Neural progenitor cell (in vitro differentiated cells): ENCODE data around the gene ARHGAP45. TPM values are rescaled to one million over a fixed set of nuclear protein-coding genes. Genes with fewer than 3 reads are reported as not detected.

ENCODE experiments used
- DNase-seq: peaks from one replicate; pipeline ENCODE4 v3.0.0-alpha.2; 2016; ENCODE audit warnings: low spot score
- H2AFZ ChIP-seq: fragments of 200-600 bp; sonication (generic); replicated peaks from 2 replicates; pipeline ENCODE4 v1.6.1; 2016; ENCODE audit warnings: antibody characterized with exemption
- H3F3A ChIP-seq: fragments of 200-600 bp; sonication (generic); 2 replicates; pipeline ENCODE4 v1.6.1; 2016; ENCODE audit warnings: antibody characterized with exemption, low read depth
- H3K27ac ChIP-seq: fragments of 200-600 bp; sonication (generic); 2 replicates; pipeline ENCODE4 v1.5.1; 2016; ENCODE audit warnings: mild to moderate bottlenecking
- H3K27me3 ChIP-seq: fragments of 200-600 bp; sonication (generic); 2 replicates; pipeline ENCODE4 v1.6.1; 2016; ENCODE audit warnings: mild to moderate bottlenecking, moderate library complexity
- H3K36me3 ChIP-seq: fragments of 200-600 bp; sonication (generic); 2 replicates; pipeline ENCODE4 v1.5.1; 2016
- H3K4me1 ChIP-seq: fragments of 200-600 bp; sonication (generic); 2 replicates; pipeline ENCODE4 v1.6.1; 2016; ENCODE audit warnings: mixed run types
- H3K4me2 ChIP-seq: fragments of 200-600 bp; sonication (generic); 2 replicates; pipeline ENCODE4 v1.6.1; 2016
- H3K4me3 ChIP-seq: fragments of 200-600 bp; sonication (generic); 2 replicates; pipeline ENCODE4 v1.5.1; 2016
- H3K79me2 ChIP-seq: fragments of 200-600 bp; sonication (generic); 2 replicates; pipeline ENCODE4 v1.6.1; 2016; ENCODE audit warnings: low read depth
- H3K9ac ChIP-seq: fragments of 200-600 bp; sonication (generic); 2 replicates; pipeline ENCODE4 v1.6.1; 2016
- H3K9me3 ChIP-seq: fragments of 200-600 bp; sonication (generic); 2 replicates; pipeline ENCODE4 v1.5.1; 2016; ENCODE audit warnings: low read depth
- H4K20me1 ChIP-seq: fragments of 200-600 bp; sonication (generic); 2 replicates; pipeline ENCODE4 v1.6.1; 2016; ENCODE audit warnings: low read depth
- H3K27ac Mint-ChIP-seq: 3 replicates; pipeline ENCODE4 v1.8.0; 2021; ENCODE audit warnings: mixed read lengths
- H3K27me3 Mint-ChIP-seq: 2 replicates; pipeline ENCODE4 v1.8.0; 2022; ENCODE audit warnings: low read depth, mild to moderate bottlenecking, inconsistent platforms, moderate library complexity, mixed read lengths; ENCODE audit not compliant: insufficient read depth
- H3K36me3 Mint-ChIP-seq: 3 replicates; pipeline ENCODE4 v1.8.0; 2021; ENCODE audit warnings: mixed read lengths
- H3K4me1 Mint-ChIP-seq: 3 replicates; pipeline ENCODE4 v1.8.0; 2021; ENCODE audit warnings: mixed read lengths
- H3K4me3 Mint-ChIP-seq: 3 replicates; pipeline ENCODE4 v1.8.0; 2021; ENCODE audit warnings: mild to moderate bottlenecking, moderate library complexity, mixed read lengths
- H3K9me3 Mint-ChIP-seq: 3 replicates; pipeline ENCODE4 v1.8.0; 2020; ENCODE audit warnings: mixed read lengths
- CTCF ChIP-seq: fragments of 200-600 bp; sonication (generic); IDR thresholded peaks from 2 replicates; pipeline ENCODE4 v1.5.1; 2017; ENCODE audit warnings: antibody characterized with exemption, mild to moderate bottlenecking
- EZH2 ChIP-seq: fragments of 200-600 bp; sonication (generic); IDR thresholded peaks from 2 replicates; pipeline ENCODE4 v1.6.1; 2017; ENCODE audit warnings: antibody characterized with exemption, mild to moderate bottlenecking, moderate library complexity
- EZH2phosphoT487 ChIP-seq: fragments of 200-600 bp; sonication (generic); IDR thresholded peaks from 2 replicates; pipeline ENCODE4 v1.6.1; 2017; ENCODE audit warnings: antibody characterized with exemption
- total RNA-seq: library from RNA; depleted of rRNA; stranded (reverse); fragments of >200 nt; gene quantifications from 2 replicates; pipeline ENCODE4 v1.2.3, GENCODE V29; 2015; ENCODE audit warnings: low replicate concordance

Gene ARHGAP45
- total RNA-seq, 1 donor from 2014 or later, result 9.6 TPM

GRCh38 chr19:1122021-1122971 lies 55.3 kb downstream of the ARHGAP45 start:
- H3K4me1 Mint-ChIP-seq, result no peaks in the 10 kb centered on the region
- H3K27ac ChIP-seq, result no peak overlapping the region
- H3K27ac Mint-ChIP-seq, result no peak overlapping the region
- no peak overlapping the region for H3K4me2 ChIP-seq
- H2AFZ ChIP-seq, result no peak overlapping the region
- no peak for DNase-seq
- peaks cover 2% of the 10 kb centered on the region for H3K27me3 Mint-ChIP-seq
- H3K4me3 ChIP-seq, result no peak overlapping the region
- H3F3A ChIP-seq, result no peaks in the 10 kb centered on the region
- H3K36me3 Mint-ChIP-seq, result peaks cover 7% of the 10 kb centered on the region
- H3K79me2 ChIP-seq, result no peaks in the 10 kb centered on the region
- H3K4me3 Mint-ChIP-seq, result no peak overlapping the region
- no peaks in the 10 kb centered on the region for H3K9me3 ChIP-seq
- H3K9me3 Mint-ChIP-seq, result no peaks in the 10 kb centered on the region
- H4K20me1 ChIP-seq, result peaks cover 8% of the 10 kb centered on the region
- TF ChIP-seq EZH2phosphoT487, result no peak
- no peak for TF ChIP-seq CTCF
- TF ChIP-seq EZH2, result no peak
- H3K36me3 ChIP-seq, result no peaks in the 10 kb centered on the region
- no peak overlapping the region for H3K9ac ChIP-seq
- H3K4me1 ChIP-seq, result no peaks in the 10 kb centered on the region
- H3K27me3 ChIP-seq, result no peaks in the 10 kb centered on the region

GRCh38 chr19:1122972-1123363 lies 56.0 kb downstream of the ARHGAP45 start:
- Histone ChIP-seq H4K20me1 (peaks cover 8% of the 10 kb centered on the region), H3K36me3 (no peaks in the 10 kb centered on the region), H3K4me1 (no peaks in the 10 kb centered on the region), H3K9me3 (no peaks in the 10 kb centered on the region), H3K4me2 (no peak overlapping the region), H3K79me2 (no peaks in the 10 kb centered on the region), H2AFZ (no peak overlapping the region), H3K4me3 (no peak overlapping the region), H3K9ac (no peak overlapping the region), H3F3A (no peaks in the 10 kb centered on the region), H3K27ac (no peak overlapping the region), H3K27me3 (no peaks in the 10 kb centered on the region)
- H3K4me1 Mint-ChIP-seq, result no peaks in the 10 kb centered on the region
- H3K27me3 Mint-ChIP-seq, result peaks cover 2% of the 10 kb centered on the region
- H3K27ac Mint-ChIP-seq, result no peak overlapping the region
- no peak overlapping the region for H3K4me3 Mint-ChIP-seq
- TF ChIP-seq CTCF (no peak), EZH2phosphoT487 (no peak), EZH2 (no peak)
- peaks cover 7% of the 10 kb centered on the region for H3K36me3 Mint-ChIP-seq
- H3K9me3 Mint-ChIP-seq, result no peaks in the 10 kb centered on the region
- peak; percentile 87 for DNase-seq

GRCh38 chr19:1123381-1123780 lies 56.4 kb downstream of the ARHGAP45 start:
- H3K36me3 Mint-ChIP-seq, result peaks cover 7% of the 10 kb centered on the region
- H3K27me3 Mint-ChIP-seq, result peaks cover 2% of the 10 kb centered on the region
- peaks cover 8% of the 10 kb centered on the region for H4K20me1 ChIP-seq
- H3K27ac ChIP-seq, result no peak overlapping the region
- no peaks in the 10 kb centered on the region for H3K9me3 ChIP-seq
- no peaks in the 10 kb centered on the region for H3K27me3 ChIP-seq
- no peaks in the 10 kb centered on the region for H3F3A ChIP-seq
- H3K36me3 ChIP-seq, result no peaks in the 10 kb centered on the region
- H2AFZ ChIP-seq, result no peak overlapping the region
- H3K79me2 ChIP-seq, result no peaks in the 10 kb centered on the region
- TF ChIP-seq CTCF (no peak), EZH2 (no peak), EZH2phosphoT487 (no peak)
- H3K4me3 Mint-ChIP-seq, result no peak overlapping the region
- no peak overlapping the region for H3K4me2 ChIP-seq
- H3K9ac ChIP-seq, result no peak overlapping the region
- no peak overlapping the region for H3K27ac Mint-ChIP-seq
- H3K4me1 ChIP-seq, result no peaks in the 10 kb centered on the region
- H3K9me3 Mint-ChIP-seq, result no peaks in the 10 kb centered on the region
- no peaks in the 10 kb centered on the region for H3K4me1 Mint-ChIP-seq
- no peak overlapping the region for H3K4me3 ChIP-seq
- no peak for DNase-seq
